ENCODE data around the gene RBBP7. TPM values are rescaled to one million over a fixed set of nuclear protein-coding genes. Genes with fewer than 3 reads are reported as not detected.

RBBP7 gene
- total RNA-seq, 1 donor from 2014 or later = 151 TPM

DNA sequence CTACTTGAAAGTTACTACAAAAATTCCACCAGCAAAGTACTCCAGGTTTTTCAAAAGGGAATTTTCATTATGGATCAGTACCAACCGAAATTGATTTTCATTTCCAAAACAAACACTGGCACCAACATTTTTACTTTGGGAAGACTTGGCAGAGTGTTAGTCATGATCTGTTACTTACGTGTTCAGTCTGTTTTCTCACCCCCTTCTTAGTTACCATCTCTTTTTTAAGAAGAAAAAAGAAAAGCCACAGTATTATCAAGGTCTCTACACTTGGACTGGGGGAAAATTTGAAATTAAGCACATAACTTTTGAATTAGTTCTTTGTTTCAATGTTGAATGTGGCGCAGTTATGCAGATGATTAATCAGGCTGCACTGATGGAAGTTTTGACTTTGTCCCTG lies 27.5 kb downstream of the RBBP7 start:
- H3K4me1 Mint-ChIP-seq (ENCODE audit: low read depth) = peaks cover 50% of the 10 kb centered on the region
- TF ChIP-seq, protein P1, sequence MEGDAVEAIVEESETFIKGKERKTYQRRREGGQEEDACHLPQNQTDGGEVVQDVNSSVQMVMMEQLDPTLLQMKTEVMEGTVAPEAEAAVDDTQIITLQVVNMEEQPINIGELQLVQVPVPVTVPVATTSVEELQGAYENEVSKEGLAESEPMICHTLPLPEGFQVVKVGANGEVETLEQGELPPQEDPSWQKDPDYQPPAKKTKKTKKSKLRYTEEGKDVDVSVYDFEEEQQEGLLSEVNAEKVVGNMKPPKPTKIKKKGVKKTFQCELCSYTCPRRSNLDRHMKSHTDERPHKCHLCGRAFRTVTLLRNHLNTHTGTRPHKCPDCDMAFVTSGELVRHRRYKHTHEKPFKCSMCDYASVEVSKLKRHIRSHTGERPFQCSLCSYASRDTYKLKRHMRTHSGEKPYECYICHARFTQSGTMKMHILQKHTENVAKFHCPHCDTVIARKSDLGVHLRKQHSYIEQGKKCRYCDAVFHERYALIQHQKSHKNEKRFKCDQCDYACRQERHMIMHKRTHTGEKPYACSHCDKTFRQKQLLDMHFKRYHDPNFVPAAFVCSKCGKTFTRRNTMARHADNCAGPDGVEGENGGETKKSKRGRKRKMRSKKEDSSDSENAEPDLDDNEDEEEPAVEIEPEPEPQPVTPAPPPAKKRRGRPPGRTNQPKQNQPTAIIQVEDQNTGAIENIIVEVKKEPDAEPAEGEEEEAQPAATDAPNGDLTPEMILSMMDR (IDR thresholded peaks at IDR 0.05) = no peak
- no peaks in the 10 kb centered on the region for H3K27me3 Mint-ChIP-seq (ENCODE audit: low read depth)
- no peak for DNase-seq (ENCODE audit: low spot score)
- H3K4me3 Mint-ChIP-seq (ENCODE audit: unreplicated experiment) = no peak overlapping the region
- peak overlapping the region; percentile 29 for H3K27ac Mint-ChIP-seq (ENCODE audit: unreplicated experiment)
- peaks cover 19% of the 10 kb centered on the region for H3K36me3 Mint-ChIP-seq (ENCODE audit: low read depth)
- no peaks in the 10 kb centered on the region for H3K9me3 Mint-ChIP-seq (ENCODE audit: low read depth)

DNA sequence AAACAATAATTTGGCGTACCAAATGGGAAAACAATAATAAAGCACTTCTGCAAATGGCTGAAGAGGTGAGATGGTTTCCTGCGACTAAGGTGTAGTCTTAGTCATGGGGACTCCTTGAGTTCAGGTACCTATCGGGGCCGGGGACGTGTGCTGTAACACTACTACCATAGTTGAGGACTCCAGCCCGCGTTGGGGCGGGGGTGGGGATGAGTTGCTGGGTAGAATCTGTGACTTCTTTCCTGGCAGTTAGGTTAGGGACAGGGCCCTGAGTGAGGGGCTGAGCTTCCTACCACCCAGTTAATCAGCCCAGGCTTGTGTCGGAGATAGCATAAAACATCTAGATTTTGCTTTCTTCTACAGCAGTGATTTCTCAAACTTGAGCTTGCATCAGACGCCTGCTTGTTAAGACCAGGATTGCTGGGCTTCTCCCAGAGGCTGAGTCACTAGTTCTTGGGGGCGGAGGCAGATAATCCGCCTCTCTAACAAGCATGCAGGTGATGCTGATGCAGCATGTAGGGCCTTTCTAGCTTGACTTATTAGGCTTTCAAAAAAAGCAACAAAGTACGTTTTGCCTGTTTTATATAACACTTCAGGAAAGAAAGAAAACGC lies 30.2 kb downstream of the RBBP7 start:
- TF ChIP-seq, protein P1 (IDR thresholded peaks at IDR 0.05) = no peak
- DNase-seq (ENCODE audit: low spot score) = no peak
- no peaks in the 10 kb centered on the region for H3K9me3 Mint-ChIP-seq (ENCODE audit: low read depth)
- peak overlapping the region; percentile 99 for H3K27ac Mint-ChIP-seq (ENCODE audit: unreplicated experiment)
- peaks cover 74% of the 10 kb centered on the region for H3K4me1 Mint-ChIP-seq (ENCODE audit: low read depth)
- no peak overlapping the region for H3K4me3 Mint-ChIP-seq (ENCODE audit: unreplicated experiment)
- no peaks in the 10 kb centered on the region for H3K27me3 Mint-ChIP-seq (ENCODE audit: low read depth)
- peaks cover 13% of the 10 kb centered on the region for H3K36me3 Mint-ChIP-seq (ENCODE audit: low read depth)

DNA sequence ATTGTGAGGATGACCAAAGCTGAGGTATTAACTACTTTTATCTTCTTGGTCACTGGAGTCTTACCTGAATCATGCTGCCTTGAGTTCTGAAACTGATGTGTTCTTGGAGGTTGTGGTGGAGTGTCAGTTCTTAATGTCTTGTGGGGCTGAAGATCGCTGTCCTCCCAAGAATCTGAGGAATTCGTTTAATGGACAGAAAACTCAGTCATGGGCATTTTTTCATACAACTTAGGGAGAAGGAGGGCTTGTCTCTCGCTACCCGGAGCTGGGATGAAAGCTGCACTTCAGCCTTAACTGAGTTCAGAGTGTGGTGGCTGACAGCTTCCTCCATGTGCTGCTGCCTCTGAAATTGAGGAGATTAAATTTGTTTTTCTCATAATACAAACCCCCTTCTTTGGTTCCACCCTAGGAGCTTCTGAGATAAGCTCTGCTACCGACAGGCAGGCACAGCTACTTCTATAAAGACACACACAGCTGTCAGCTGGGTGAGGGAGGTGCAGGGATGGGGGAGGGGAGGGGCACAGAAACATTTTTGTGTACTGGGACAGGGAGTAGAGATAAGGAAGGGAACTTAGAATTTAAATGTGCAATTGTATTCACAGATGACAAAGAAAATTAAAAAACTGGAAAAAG lies 30.8 kb downstream of the RBBP7 start:
- Mint-ChIP-seq H3K27ac (ENCODE audit: unreplicated experiment) (peak overlapping the region; percentile 99), H3K9me3 (ENCODE audit: low read depth) (no peaks in the 10 kb centered on the region), H3K27me3 (ENCODE audit: low read depth) (no peaks in the 10 kb centered on the region), H3K4me3 (ENCODE audit: unreplicated experiment) (peak overlapping the region; percentile 15), H3K4me1 (ENCODE audit: low read depth) (peaks cover 80% of the 10 kb centered on the region), H3K36me3 (ENCODE audit: low read depth) (peaks cover 9% of the 10 kb centered on the region)
- TF ChIP-seq, protein P1 (IDR thresholded peaks at IDR 0.05) = no peak
- no peak for DNase-seq (ENCODE audit: low spot score)

DNA sequence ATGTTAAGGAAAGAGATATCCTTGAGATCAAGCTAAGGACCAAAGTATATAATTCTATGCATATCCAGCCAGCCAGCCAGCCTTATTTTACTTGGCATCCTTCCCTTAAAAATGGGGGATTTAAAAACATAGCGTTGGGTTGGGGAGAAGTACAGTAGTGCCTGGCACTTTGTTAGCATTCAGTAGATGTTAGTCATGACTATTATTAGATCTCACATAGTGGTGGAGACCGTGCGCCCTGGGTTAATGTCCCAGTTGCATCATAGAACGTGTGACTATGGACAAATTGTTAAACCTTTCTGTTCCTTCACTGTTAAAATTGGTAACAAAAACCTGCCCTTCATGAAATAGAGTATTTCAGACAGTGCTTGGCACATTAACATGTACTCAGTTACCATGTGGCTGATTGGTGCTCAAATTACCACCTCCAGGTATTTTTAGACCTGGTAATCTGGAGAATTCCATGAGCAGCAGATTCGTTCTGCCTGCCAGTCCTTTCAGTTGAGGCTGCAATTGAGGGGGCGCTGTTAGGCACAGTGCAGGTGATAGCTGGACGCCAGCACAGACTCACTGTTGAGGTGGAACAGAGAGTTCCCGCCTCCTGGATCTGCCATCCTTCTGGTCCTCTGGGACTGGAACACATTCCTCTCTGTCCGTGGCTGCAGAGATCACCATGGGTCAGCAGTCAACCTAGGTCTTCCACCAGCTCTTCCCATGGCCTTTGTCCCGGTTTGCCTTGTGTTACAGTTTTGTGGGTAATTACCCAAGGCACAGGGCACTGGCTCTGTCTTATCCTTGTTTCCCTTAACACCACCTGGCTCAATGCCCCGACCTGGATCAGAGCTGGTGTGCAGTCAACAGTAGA lies 31.7 kb downstream of the RBBP7 start:
- H3K4me1 Mint-ChIP-seq (ENCODE audit: low read depth) = peaks cover 85% of the 10 kb centered on the region
- TF ChIP-seq, protein P1 (IDR thresholded peaks at IDR 0.05) = peak; percentile 58
- H3K36me3 Mint-ChIP-seq (ENCODE audit: low read depth) = peaks cover 9% of the 10 kb centered on the region
- peak overlapping the region; percentile 31 for H3K4me3 Mint-ChIP-seq (ENCODE audit: unreplicated experiment)
- H3K27me3 Mint-ChIP-seq (ENCODE audit: low read depth) = no peaks in the 10 kb centered on the region
- H3K27ac Mint-ChIP-seq (ENCODE audit: unreplicated experiment) = peak overlapping the region; percentile 99
- H3K9me3 Mint-ChIP-seq (ENCODE audit: low read depth) = no peaks in the 10 kb centered on the region
- no peak for DNase-seq (ENCODE audit: low spot score)

DNA sequence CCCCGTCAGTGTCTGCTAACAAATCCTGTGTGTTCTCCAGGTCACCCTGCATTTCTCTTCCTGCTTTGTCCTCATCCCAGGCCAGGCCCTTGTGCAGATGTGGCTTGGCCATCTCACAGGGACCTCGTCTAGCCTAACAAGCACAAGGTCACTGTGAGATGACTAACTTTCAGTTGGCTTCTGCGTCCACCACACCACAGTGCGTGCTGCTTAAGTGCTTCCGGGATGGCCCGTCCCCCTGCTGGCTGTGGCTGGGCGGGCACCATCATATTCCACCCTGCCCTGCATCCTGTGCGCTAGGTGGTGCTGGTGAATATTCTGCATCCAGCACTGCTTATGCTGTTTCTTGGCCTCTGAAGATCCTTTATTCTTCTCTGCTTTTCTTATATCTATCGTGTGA lies 33.8 kb downstream of the RBBP7 start:
- H3K27ac Mint-ChIP-seq (ENCODE audit: unreplicated experiment) = peak overlapping the region; percentile 85
- H3K4me3 Mint-ChIP-seq (ENCODE audit: unreplicated experiment) = no peak overlapping the region
- TF ChIP-seq, protein P1 (IDR thresholded peaks at IDR 0.05) = peak; percentile 69
- peaks cover 7% of the 10 kb centered on the region for H3K36me3 Mint-ChIP-seq (ENCODE audit: low read depth)
- peaks cover 89% of the 10 kb centered on the region for H3K4me1 Mint-ChIP-seq (ENCODE audit: low read depth)
- no peaks in the 10 kb centered on the region for H3K9me3 Mint-ChIP-seq (ENCODE audit: low read depth)
- DNase-seq (ENCODE audit: low spot score) = no peak
- no peaks in the 10 kb centered on the region for H3K27me3 Mint-ChIP-seq (ENCODE audit: low read depth)

Measured in chondrocyte (in vitro differentiated cells).